COR-L47 (cell line): ENCODE data around the gene SLTM.
"Not testable (repeated sequence)": the region's sequence is repeated elsewhere in the genome, so short reads cannot be mapped to it uniquely, and the experiment has no call there.

Experiments used
- DNase-seq: peaks from one replicate; lab custom pipeline; 2025; lab: John Stamatoyannopoulos, UW

SLTM gene

GRCh38 chr15:58933281-58934113 is at the start of gene SLTM:
Gene SLTM, minus strand, starts transcription at chr15:58933679. Its CDS starts 114 bp downstream, at chr15:58933565.
- peak; percentile 93 for DNase-seq

DNA sequence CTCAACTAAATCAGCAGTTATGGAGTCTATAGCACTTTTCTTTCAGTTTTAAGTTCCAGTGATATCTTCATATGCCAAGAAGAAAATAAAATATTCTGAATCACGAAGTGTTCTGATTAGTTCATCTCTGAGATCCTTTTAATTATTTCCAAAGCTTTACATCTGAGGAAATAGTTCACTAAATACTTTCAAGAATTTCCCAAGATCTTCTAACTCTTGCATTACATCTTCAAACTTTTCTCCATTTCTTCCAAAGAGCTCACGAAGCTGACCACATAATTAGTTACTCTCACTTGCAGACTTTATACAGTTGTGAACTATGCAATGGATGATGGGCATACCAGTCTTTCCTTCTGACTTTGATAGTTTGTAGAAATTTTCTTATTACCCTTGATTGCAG is 49.8 kb upstream of the SLTM start:
- no peak for DNase-seq

DNA sequence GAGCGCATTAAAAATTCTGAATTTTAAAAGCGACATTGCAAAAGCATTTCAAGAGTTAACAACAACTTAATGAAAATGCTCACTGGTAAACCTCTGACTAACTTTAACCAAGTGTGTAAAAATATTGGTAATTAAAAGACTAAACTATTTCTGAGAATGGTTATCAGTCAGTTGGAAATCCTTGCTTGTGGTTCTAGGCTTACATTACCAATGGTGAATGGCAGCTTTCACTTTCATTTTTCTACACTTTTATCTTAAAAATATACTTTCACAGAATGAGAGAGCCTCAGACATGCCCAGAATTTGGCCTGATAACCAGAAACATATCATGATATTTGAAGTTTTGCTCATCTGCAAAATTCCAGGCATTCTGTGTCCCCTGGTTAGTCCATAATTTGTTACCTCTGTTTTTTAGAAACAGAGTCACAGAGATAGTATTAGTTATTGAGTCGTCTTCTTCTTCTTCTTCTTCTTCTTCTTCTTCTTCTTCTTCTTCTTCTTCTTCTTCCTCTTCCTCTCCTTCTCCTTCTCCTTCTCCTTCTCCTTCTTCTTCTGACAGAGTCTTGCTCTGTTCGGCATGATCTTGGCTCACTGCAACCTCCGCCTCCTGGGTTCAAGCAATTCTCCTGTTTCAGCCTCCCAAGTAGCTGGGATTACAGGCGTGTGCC is 48.5 kb upstream of the SLTM start:
- no peak for DNase-seq

GRCh38 chr15:58980351-58980939 is 47.0 kb upstream of the SLTM start:
- peak; percentile 17 for DNase-seq

DNA sequence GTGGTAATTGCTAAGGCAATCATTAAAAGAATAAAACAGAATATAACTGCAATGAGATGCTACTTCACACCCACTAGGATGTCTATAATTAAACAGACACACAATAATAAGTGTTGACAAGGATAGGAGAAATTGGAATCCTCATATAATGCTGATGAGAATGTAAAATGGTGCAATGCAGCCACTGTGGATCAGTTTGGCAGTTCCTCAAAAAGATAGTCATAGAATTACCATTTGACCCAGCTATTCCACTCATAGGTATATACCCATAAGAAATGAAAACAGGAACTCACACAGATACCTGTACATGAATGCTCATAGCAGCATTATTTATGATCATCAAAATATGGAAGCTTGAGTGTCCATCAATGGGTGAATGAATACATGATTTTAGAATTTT is 44.4 kb upstream of the SLTM start:
- no peak for DNase-seq

DNA sequence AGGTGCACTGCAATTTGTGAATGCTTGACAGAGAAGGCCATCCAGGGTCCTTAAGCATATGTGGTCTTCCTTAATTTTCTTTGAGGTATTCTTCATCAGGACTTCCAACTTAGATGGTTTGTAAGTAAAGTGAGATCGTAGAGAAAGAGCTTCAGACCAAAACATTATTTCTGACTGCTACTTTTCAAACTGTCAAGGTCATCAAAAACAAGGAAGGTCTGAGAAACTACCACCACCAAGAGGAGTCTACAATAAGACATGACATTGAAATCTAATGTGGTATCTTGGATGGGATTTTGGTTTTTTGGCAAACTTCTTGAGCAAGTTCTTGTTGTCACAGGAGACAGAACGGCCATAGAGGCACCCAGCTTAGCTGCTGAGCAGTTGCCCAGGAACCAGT is 34.0 kb upstream of the SLTM start:
- no peak for DNase-seq

- DNase-seq = no peak
Observed at GRCh38 chr15:58966698-58967097, 33.2 kb upstream of the SLTM start.

- DNase-seq = no peak
Observed at GRCh38 chr15:58962662-58963565, 29.4 kb upstream of the SLTM start.

DNA sequence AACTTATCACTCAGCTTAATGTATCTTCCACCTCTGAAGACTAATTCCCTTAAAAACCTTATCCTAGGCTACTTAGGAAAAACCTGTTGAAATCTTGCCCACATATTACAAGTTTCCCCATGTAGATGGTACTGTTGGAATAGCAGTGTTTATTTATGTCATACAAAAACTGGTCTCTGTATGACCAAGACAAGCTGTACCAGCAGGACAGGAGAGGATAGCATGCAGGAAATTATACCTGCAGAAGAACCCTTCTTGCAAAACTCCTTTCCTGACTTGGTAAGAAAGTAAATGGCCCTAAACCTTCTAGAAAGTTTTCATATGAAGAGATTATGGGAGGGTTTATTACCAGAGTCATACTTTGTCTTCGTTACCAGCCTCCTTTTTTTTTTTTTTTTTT is 28.7 kb upstream of the SLTM start:
- DNase-seq = no peak

DNA sequence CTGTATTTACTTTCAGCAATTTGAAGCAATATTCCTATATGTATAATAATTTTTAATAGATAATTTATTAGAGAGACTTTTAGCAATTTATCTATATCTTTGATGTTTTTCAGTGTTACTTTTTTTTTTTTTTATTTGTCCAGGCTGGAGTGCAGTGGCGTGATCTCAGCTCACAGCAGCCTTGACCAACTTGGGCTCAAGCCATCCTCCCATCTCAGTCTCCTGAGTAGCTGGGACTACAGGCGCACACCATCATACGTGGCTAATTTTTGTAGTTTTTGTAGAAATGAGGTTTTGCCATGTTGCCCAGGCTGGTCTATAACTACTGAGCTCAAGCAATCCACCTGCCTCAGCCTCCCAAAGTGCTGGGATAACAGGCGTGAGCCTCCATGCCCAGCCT is 25.3 kb upstream of the SLTM start:
- DNase-seq = no peak

DNA sequence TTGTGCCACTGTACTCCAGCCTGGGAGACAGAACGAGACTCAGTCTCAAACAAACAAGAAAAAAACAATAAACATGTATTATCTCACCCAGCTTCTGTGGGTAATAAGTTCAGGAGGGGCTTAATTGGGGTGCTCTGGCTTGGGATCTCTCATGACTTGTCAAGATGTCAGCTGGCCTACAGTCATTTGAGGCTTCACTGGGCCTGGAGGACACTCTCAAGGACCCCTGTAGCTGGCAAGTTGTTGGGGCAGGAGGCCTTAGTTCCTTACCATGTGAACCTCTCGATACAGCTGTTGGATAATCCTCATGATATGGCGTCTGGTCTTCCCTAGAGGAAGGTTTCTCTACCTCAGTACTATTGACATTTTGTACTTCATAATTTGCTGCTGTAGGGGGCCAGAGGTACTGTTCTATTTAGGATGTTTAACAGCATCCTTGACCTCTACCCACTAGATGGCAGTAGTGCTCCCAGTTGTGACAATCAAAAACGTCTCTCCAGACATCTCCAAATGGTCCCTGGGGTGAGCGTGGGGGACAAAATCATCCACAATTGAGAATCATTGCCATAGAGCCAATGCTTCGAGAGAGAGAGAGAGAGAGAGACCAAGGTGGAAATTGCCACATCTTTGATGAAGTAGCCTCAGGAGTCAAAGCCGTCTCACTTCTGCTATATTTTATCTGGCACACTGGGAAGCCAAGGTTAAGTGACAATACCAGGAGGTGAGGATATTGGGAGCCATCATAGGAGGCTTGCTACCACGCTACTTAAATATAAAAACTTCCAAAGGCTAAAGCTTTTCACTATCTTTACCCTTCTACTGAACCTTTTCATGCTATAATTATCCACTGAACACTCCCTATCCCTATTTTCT is 23.9 kb upstream of the SLTM start:
- peak; percentile 64 for DNase-seq

DNA sequence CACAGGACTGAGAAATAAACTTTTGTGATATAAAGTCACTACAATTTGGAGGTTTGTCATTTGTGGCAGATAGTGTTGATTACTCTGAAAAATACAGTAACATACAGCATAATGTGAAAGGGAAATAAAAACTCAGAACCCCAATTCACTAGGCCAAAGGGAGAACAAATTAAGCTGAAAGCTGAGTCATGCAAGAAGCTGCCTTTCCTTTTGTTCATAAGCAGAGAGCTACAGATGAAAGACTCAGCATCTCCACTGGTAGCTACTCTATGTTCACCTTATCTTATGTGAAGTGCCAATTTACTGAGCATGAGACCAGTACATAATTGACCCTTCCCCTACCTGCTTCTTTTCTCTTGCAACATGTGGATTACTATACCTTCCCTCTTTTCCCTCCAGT is 19.3 kb upstream of the SLTM start:
- DNase-seq = no peak

GRCh38 chr15:58951388-58952007 is 18.0 kb upstream of the SLTM start:
- DNase-seq = peak; percentile 3

GRCh38 chr15:58947179-58947578 is 13.7 kb upstream of the SLTM start:
- DNase-seq = no peak

- not testable (repeated sequence) for DNase-seq
Observed at GRCh38 chr15:58934974-58935373, 1.5 kb upstream of the SLTM start.

- DNase-seq = no peak
Observed at GRCh38 chr15:58934521-58934920, 1.0 kb upstream of the SLTM start.

DNA sequence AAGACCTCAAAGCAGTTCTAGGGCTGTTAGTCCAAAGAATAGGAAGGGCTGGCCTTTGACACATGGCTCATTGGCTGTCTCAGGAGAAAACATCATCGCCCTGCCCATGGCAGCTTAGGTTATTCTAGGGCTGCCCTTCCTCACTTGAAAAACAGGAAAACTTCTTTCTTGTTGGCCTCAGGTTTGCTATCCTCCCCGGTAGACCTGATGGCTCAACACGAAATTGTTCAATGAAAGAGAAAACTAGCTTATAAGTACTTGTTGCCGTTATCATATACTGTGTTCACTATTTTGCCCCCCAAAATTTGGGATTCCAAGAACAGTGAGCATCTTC is 602 bp upstream of the SLTM start:
- DNase-seq = no peak

DNA sequence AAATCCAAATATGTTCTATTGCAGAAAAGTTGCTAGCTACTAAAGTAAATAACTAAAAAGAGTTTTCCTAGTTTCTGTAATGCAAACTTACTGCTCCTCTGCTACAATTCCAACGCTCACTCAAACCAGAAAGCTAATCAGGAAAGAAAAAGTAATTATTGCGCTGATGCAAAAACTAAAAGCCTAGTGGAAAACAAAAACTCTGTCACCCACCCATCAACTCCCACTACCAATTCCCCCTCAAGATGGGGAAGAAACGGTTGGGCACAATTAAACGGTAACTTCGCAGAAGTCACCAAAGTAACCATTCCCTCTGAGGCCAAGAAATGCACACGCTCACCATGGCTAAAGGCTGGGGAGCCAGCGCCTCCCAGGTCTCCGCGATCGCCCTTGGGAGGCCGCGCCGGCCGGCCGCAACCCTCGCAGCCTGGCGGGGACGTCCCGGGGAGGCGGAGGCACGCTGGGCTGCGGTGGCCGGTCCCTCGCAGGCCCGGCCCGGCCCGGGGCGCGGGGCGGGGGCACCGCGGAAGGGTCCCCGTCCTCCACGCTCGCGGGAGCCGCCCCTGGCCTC is 684 bp downstream of the SLTM start:
- peak; percentile 32 for DNase-seq

DNA sequence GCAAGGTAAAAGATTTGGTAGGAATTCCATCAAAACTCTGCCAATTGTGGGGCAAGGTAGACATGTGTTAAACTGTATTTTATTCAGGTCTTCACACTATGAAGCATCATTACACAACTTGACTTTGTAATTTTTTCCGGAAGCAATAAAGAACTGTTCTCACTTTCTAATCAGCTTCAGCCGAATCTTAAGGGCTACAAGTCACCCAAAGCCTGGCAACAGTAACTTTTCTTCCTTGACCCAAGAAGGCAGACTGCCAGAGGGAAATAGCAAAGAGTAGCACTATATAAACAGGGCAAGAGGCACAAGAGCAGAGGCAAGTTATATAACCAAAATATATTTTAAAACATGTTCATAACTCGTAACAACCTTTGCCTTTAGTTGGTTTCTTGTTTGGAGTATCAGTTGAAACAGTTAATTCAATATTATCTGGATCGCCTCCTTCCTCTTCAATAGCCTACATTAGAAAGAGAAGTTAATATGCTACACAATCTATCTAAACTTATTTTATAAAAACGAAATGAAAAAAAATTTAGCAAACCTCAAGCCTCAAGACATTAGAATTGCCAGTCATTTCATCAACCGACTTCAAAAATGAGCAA is 1.4 kb downstream of the SLTM start:
- DNase-seq = no peak

DNA sequence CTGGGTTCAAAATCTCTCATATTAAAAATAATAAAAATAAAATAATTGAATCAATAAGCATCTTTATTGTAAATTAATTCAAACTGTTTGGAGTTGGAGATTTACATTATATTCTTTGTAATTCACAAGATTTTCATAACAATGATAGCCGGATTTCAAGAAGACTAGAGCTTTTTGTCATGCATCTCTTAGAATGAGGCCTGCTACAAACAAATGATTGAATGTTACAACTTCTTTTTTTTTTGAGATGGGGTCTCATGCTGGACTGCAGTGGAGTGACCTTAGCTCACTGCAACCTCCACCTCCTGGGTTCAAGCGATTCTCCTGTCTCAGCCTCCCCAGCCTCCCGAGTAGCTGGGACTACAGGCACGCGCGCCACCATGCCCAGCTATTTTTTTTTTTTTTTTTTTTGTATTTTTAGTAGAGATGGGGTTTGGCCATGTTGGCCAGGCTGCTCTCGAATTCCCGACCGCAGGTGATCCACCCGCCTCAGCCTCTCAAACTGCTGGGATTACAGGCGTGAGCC is 3.5 kb downstream of the SLTM start:
- DNase-seq = no peak
